ENCODE results near the gene COX5B. TPM values are rescaled to one million over a fixed set of nuclear protein-coding genes. Genes with fewer than 3 reads are reported as not detected.

The COX5B gene
- total and polyA plus RNA-seq, 9 of the 15 experiments (the other 6 are each of a cell fraction or from before 2014, with no cell fraction given): 154 to 1,424 (median 487) TPM

GRCh38 chr2:97645112-97645694 lies 659 bp upstream of the COX5B start (continued):
- TF ChIP-seq KDM4B (IDR thresholded peaks at IDR 0.05; ENCODE audit: borderline replicate concordance in 2 of 2, low read depth in 1 of 2) (0 out of 4 replicates have a peak, but pooled peaks of 1 of the 2 experiments have one; percentile 13), POLR2A (conservative IDR thresholded peaks at IDR 0.05) (no peak), TBP (optimal IDR thresholded peaks at IDR 0.05; ENCODE audit: low read depth, low read length) (peak; percentile 24), SRSF9 (IDR thresholded peaks at IDR 0.05; ENCODE audit: borderline replicate concordance, low read depth, low read length) (no peak), KLF1 (tag; IDR thresholded peaks at IDR 0.05) (no peak), POLR3G (IDR thresholded peaks at IDR 0.05; ENCODE audit: extremely low read depth, insufficient read length, insufficient replicate concordance) (no peak), SMARCA4 (IDR thresholded peaks at IDR 0.05) (peak; percentile 45; the same call in 1 of the 2 replicates), SMAD1 (IDR thresholded peaks at IDR 0.05; ENCODE audit: low read depth, low read length, partially characterized antibody) (no peak), PYGO2 (tag; IDR thresholded peaks at IDR 0.05) (peak; percentile 19; the same call in 1 of the 2 replicates), NRF1 (conservative IDR thresholded peaks at IDR 0.05 in 1 of 2, IDR thresholded peaks at IDR 0.05 in 1 of 2) (no peak), HDAC2 (IDR thresholded peaks at IDR 0.05) (no peak), RFX7 (CRISPR knock-in tag; IDR thresholded peaks at IDR 0.05) (peak; percentile 32; the same call in 1 of the 2 replicates), ZNF395 (CRISPR knock-in tag; IDR thresholded peaks at IDR 0.05) (peak; percentile 94)
- TF ChIP-seq, protein P1, sequence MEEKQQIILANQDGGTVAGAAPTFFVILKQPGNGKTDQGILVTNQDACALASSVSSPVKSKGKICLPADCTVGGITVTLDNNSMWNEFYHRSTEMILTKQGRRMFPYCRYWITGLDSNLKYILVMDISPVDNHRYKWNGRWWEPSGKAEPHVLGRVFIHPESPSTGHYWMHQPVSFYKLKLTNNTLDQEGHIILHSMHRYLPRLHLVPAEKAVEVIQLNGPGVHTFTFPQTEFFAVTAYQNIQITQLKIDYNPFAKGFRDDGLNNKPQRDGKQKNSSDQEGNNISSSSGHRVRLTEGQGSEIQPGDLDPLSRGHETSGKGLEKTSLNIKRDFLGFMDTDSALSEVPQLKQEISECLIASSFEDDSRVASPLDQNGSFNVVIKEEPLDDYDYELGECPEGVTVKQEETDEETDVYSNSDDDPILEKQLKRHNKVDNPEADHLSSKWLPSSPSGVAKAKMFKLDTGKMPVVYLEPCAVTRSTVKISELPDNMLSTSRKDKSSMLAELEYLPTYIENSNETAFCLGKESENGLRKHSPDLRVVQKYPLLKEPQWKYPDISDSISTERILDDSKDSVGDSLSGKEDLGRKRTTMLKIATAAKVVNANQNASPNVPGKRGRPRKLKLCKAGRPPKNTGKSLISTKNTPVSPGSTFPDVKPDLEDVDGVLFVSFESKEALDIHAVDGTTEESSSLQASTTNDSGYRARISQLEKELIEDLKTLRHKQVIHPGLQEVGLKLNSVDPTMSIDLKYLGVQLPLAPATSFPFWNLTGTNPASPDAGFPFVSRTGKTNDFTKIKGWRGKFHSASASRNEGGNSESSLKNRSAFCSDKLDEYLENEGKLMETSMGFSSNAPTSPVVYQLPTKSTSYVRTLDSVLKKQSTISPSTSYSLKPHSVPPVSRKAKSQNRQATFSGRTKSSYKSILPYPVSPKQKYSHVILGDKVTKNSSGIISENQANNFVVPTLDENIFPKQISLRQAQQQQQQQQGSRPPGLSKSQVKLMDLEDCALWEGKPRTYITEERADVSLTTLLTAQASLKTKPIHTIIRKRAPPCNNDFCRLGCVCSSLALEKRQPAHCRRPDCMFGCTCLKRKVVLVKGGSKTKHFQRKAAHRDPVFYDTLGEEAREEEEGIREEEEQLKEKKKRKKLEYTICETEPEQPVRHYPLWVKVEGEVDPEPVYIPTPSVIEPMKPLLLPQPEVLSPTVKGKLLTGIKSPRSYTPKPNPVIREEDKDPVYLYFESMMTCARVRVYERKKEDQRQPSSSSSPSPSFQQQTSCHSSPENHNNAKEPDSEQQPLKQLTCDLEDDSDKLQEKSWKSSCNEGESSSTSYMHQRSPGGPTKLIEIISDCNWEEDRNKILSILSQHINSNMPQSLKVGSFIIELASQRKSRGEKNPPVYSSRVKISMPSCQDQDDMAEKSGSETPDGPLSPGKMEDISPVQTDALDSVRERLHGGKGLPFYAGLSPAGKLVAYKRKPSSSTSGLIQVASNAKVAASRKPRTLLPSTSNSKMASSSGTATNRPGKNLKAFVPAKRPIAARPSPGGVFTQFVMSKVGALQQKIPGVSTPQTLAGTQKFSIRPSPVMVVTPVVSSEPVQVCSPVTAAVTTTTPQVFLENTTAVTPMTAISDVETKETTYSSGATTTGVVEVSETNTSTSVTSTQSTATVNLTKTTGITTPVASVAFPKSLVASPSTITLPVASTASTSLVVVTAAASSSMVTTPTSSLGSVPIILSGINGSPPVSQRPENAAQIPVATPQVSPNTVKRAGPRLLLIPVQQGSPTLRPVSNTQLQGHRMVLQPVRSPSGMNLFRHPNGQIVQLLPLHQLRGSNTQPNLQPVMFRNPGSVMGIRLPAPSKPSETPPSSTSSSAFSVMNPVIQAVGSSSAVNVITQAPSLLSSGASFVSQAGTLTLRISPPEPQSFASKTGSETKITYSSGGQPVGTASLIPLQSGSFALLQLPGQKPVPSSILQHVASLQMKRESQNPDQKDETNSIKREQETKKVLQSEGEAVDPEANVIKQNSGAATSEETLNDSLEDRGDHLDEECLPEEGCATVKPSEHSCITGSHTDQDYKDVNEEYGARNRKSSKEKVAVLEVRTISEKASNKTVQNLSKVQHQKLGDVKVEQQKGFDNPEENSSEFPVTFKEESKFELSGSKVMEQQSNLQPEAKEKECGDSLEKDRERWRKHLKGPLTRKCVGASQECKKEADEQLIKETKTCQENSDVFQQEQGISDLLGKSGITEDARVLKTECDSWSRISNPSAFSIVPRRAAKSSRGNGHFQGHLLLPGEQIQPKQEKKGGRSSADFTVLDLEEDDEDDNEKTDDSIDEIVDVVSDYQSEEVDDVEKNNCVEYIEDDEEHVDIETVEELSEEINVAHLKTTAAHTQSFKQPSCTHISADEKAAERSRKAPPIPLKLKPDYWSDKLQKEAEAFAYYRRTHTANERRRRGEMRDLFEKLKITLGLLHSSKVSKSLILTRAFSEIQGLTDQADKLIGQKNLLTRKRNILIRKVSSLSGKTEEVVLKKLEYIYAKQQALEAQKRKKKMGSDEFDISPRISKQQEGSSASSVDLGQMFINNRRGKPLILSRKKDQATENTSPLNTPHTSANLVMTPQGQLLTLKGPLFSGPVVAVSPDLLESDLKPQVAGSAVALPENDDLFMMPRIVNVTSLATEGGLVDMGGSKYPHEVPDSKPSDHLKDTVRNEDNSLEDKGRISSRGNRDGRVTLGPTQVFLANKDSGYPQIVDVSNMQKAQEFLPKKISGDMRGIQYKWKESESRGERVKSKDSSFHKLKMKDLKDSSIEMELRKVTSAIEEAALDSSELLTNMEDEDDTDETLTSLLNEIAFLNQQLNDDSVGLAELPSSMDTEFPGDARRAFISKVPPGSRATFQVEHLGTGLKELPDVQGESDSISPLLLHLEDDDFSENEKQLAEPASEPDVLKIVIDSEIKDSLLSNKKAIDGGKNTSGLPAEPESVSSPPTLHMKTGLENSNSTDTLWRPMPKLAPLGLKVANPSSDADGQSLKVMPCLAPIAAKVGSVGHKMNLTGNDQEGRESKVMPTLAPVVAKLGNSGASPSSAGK (IDR thresholded peaks at IDR 0.05): peak; percentile 80
- TF ChIP-seq, protein P2, sequence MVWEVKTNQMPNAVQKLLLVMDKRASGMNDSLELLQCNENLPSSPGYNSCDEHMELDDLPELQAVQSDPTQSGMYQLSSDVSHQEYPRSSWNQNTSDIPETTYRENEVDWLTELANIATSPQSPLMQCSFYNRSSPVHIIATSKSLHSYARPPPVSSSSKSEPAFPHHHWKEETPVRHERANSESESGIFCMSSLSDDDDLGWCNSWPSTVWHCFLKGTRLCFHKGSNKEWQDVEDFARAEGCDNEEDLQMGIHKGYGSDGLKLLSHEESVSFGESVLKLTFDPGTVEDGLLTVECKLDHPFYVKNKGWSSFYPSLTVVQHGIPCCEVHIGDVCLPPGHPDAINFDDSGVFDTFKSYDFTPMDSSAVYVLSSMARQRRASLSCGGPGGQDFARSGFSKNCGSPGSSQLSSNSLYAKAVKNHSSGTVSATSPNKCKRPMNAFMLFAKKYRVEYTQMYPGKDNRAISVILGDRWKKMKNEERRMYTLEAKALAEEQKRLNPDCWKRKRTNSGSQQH (CRISPR knock-in tag; IDR thresholded peaks at IDR 0.05): peak; percentile 41; the same call in 1 of the 2 replicates

Data from K562 (cell line).